SHP77 (cell line): ENCODE data around the gene SYNPR.

Experiments used
- DNase-seq, 2 experiments: peaks; one replicate each; lab custom pipeline; 2025; lab: John Stamatoyannopoulos, UW

SYNPR gene

DNA sequence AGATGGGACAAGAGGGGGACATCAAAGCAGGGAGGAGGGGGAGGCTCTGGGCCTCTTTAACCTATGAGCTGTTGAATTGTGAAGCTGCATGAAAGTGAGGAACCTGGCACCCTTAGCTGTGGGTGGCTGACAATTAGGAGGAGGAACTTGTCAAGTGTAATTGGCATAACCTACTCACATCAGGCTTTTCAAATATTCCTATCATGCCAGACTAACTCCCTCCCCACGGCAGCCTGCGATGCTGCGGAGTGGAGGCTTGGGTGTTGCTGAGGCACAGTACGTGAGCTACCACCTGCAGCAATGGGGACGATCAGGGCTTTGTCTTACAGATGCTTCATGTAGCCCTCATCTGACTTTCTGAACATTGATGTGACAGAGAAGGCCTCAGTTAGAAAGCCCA, 193.7 kb downstream of the SYNPR start:
- no peak for DNase-seq

GRCh38 chr3:63473641-63474166, 195.6 kb downstream of the SYNPR start:
- no peak for DNase-seq

GRCh38 chr3:63474828-63475518, 196.9 kb downstream of the SYNPR start:
- no peak for DNase-seq

DNA sequence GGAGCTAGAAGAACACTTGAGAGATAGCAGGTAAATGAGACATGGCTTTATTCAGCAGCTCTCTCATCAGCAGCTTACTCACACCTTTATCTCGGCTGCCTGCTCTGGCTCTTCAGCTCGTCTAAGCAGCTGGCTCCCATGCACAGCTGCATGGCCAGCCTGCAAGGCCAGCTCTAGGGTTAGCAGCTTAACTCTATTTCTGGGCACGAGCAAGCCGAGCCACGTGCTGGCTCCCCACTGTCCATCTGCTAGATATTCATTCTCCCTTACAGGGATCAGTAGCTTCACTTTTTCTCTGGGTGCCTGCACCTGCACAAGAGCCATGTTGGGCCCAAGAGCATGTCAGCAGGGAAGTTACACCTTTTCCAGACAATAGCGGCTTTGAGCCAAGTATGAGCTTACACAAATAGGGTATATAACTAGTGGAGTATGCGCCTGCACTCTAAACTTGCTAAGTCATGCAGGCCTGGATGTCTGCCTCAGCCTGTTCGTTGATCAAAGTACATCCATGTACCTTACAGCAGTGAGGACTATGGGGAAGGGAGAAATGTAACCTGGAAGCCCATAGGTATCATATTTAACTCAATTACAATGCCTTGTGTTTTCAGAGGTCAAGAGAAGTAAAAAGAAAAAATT, 199.5 kb downstream of the SYNPR start:
- no peak for DNase-seq

DNA sequence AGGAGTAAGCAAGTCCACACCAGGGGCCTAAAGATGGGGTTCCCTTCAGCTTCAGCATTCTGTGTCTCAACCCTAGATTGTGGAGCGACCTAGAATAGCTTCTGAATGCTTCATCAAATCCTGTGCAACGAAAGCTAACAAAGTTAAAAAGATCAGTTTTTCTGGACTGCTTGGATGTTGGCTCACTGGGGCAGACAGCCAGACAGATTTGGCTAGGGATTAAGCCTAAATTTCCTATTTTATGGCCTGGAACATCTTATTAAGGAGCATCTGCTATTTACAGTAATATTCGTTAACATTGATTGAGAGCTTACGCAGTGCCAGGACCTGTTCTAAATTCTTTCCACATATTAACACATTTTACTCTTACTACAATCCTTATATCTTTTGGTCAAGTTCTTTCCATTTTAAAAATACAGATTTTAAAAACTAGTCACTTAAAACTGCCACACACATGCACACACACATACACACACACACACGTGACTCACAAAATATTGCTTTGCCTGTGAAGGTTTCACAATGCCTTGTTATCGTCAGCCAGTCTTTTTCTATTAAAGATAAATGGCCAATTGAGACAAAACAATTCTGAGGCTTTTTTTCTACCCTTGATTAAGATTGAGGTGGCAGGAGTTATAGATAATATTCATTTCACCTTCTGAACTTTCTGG, 201.0 kb downstream of the SYNPR start:
- no peak for DNase-seq

GRCh38 chr3:63479661-63480035, 201.5 kb downstream of the SYNPR start:
- no peak for DNase-seq

GRCh38 chr3:63481627-63482026, 203.5 kb downstream of the SYNPR start:
- no peak for DNase-seq

GRCh38 chr3:63482341-63482740, 204.2 kb downstream of the SYNPR start:
- no peak for DNase-seq

GRCh38 chr3:63492464-63492863, 214.4 kb downstream of the SYNPR start:
- DNase-seq, result no peak

DNA sequence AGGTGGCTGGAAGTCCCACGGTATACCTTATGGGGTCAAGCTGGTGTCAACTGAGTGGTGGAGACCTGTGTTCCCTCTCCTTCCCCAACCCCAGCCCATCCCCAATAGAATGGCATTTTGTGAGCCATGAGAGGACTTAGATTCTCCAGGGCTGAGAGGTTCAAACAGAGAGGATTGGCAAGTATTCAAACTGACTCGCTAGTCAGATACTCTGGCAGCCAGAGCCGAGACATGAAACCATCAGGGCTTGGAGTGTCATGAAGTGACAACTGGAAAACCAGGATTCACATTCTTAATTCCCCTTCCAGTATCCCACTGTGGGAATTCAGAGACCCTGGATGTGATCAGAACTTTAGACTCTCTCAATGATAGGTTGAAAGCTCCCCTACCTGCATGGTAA, 215.0 kb downstream of the SYNPR start:
- no peak for DNase-seq

GRCh38 chr3:63494646-63495045, 216.5 kb downstream of the SYNPR start:
- DNase-seq, result no peak

- no peak for DNase-seq
Measured at GRCh38 chr3:63497641-63498040, 219.5 kb downstream of the SYNPR start.

DNA sequence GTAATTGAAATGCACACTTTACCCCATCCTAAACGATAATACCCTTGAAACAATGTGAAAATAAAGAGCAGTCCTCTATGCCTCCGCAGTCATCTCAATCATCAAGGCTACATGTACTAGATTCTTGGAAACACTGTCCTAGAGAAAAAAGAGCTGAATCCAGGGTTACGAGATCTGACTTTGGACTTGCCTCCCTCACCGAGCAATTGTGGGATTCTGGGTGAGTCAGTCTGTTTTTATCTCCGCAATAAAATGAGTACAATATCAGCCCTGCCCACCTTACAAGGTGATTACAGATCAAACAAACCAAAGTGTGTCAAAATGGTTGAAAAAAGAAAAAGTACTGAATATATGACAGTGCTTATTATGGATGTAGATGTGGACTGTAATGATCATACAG, 222.1 kb downstream of the SYNPR start:
- no peak for DNase-seq

- DNase-seq, result no peak
Measured at GRCh38 chr3:63508305-63508704, 230.2 kb downstream of the SYNPR start.

- no peak for DNase-seq
Measured at GRCh38 chr3:63508771-63509170, 230.7 kb downstream of the SYNPR start.

DNA sequence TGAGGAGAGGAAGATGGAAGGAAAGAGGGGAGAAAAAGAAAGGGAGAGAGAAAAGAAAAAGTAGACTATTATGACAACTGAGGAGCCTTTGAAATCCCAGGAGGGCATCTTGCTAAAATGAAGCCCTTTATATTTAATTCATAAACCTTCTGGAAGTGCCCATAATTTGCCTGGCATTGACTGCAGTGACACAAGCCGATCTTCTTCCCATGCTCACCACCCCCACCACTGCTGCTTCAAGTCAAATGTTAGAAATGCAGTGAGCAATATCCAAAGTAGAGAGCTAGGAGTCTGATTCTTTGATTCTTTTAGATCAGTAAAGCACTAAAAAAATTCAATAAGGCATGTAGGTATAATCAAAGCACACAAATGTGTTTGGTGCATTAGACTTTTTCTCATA, 235.7 kb downstream of the SYNPR start:
- DNase-seq, result no peak

GRCh38 chr3:63514678-63515077, 236.6 kb downstream of the SYNPR start:
- DNase-seq, result no peak

DNA sequence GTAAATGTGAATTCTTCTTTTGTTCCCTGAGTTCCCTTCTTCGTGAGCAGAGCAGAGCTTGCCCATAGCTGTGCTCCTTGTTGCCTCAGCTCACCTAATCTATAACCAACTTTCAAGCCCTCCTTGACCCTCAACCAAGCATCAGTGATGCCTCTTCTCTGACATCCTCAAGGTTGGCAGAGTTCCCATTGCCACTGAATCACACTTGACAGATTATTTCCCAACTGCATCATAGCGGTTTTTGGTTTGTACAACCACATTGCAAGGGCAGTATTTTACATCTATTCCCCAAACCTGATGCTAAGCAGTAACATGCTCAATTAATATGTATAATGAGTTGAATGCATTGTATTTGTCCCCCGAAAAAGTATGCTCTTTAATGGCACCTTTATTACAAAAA, 241.3 kb downstream of the SYNPR start:
- DNase-seq, result no peak

- DNase-seq, result no peak
Measured at GRCh38 chr3:63521657-63522056, 243.5 kb downstream of the SYNPR start.

DNA sequence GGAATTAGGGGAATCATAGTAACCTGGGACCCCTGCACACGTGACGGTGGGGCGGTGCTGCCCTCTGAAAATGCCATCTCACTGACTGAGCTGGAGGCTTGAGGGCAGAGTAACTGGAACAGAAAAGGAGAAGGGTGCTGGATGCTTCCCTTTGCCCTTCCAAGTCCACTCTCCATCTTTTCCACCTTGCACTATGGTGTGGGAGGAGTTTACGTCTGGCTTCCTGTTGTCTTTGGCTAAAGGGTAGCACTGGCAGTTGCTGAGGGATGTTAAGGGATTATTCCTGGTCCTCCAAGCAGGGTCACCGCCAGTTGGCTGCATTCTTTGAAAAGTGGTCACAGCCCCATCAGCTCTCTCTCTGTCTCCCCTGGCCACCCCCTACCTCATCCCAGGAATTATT, 245.0 kb downstream of the SYNPR start:
- no peak for DNase-seq

GRCh38 chr3:63528325-63529000, 250.4 kb downstream of the SYNPR start:
- DNase-seq, result no peak

DNA sequence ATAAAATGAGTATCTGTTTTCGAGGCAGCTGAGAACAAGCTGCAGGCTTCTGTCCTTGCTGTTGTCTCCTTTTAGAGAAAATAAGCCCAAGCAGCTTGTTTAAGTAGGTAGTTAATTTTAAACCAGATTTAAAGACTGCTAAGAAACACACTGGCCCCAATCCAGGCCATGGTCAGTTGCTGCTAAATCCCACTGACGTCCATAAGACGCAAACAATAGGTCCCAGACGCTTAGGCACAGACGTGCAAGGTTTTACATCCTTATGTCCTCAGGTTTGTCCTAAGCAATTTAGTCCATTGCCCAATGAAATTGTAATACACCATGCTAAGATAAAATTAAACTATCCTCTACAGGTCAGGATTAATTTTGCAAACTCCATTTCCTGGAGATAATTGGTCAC, 254.4 kb downstream of the SYNPR start:
- no peak for DNase-seq

DNA sequence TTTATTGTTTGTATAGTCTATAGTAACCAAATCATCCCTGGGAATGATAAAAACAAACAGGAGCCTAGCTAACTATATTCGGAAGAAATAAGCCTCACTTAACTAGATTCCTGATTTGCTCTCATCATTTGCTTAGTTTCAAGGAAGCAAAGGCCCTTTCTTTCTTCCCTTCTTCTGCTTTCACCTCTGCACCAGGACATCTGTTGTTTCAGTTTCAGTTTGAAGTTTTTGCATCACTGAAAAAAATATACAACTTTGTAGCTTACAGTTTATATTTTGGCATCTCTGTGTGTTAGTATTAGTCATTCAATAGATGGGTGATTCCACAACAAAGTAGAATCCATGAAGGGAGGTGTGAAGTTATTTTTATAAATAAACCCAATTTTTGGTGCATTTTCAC, 260.8 kb downstream of the SYNPR start:
- no peak for DNase-seq
